Mesenchymal stem cell (in vitro differentiated cells and primary cell): Measurements from ENCODE around the gene RPL37A.

Experiments
- DNase-seq: peaks from one replicate; pipeline ENCODE4 v3.0.0-alpha.2; 2013
- H2AFZ ChIP-seq: one replicate; pipeline ENCODE4 v1.6.1; 2013; ENCODE audit warnings: low read depth, mild to moderate bottlenecking, control low read depth, inconsistent platforms, low read length, moderate library complexity
- H2AK5ac ChIP-seq: 2 replicates; pipeline ENCODE4 v1.6.1; 2013; ENCODE audit warnings: low read length, moderate library complexity, mild to moderate bottlenecking, inconsistent platforms; ENCODE audit not compliant: severe bottlenecking
- H2BK120ac ChIP-seq: one replicate; pipeline ENCODE4 v1.6.1; 2013; ENCODE audit warnings: low read depth, mild to moderate bottlenecking, inconsistent platforms, low read length, moderate library complexity
- H2BK12ac ChIP-seq, 2 experiments: one replicate each; pipeline ENCODE4 v1.6.1; 2013; ENCODE audit warnings: inconsistent platforms in 2 of 2, low read length in 2 of 2, mild to moderate bottlenecking in 2 of 2, moderate library complexity in 2 of 2, control low read depth in 1 of 2
- H2BK15ac ChIP-seq: one replicate; pipeline ENCODE4 v1.6.1; 2013; ENCODE audit warnings: mild to moderate bottlenecking, low read depth, inconsistent platforms; ENCODE audit not compliant: poor library complexity, severe bottlenecking
- H2BK5ac ChIP-seq: 2 replicates; pipeline ENCODE4 v1.6.1; 2013; ENCODE audit warnings: low read depth, mild to moderate bottlenecking, low read length, control low read depth, inconsistent platforms; ENCODE audit not compliant: poor library complexity, severe bottlenecking
- H3K14ac ChIP-seq, 2 experiments: one replicate each; pipeline ENCODE4 v1.6.1; 2013; ENCODE audit warnings: inconsistent platforms in 2 of 2, low read length in 2 of 2, control low read depth in 1 of 2, mild to moderate bottlenecking in 1 of 2, moderate library complexity in 1 of 2
- H3K18ac ChIP-seq, 2 experiments: one replicate each; pipeline ENCODE4 v1.6.1; 2013; ENCODE audit warnings: inconsistent platforms in 2 of 2, low read length in 2 of 2, control low read depth in 1 of 2, low read depth in 1 of 2, mild to moderate bottlenecking in 1 of 2
- H3K23ac ChIP-seq, 2 experiments: one replicate each; pipeline ENCODE4 v1.6.1; 2013; ENCODE audit warnings: inconsistent platforms in 2 of 2, low read length in 2 of 2, mild to moderate bottlenecking in 2 of 2, moderate library complexity in 2 of 2, control low read depth in 1 of 2
- H3K27ac ChIP-seq: 2 replicates; pipeline ENCODE4 v1.5.1; 2013; ENCODE audit warnings: mild to moderate bottlenecking, moderate library complexity, low read length, control low read depth, inconsistent platforms; ENCODE audit not compliant: poor library complexity, severe bottlenecking
- H3K27me3 ChIP-seq, 2 experiments: 2 replicates each; pipeline versions ENCODE4 v1.6.1 to v1.7.0; 2013; ENCODE audit warnings: low read length in 2 of 2, mild to moderate bottlenecking in 2 of 2, moderate library complexity in 2 of 2, control low read depth in 1 of 2, inconsistent platforms in 1 of 2; ENCODE audit not compliant: control insufficient read depth in 1 of 2, insufficient read depth in 1 of 2
- H3K36me3 ChIP-seq, 2 experiments: 2 replicates each; pipeline versions ENCODE4 v1.6.1 to v1.7.0; 2013; ENCODE audit warnings: low read length in 2 of 2, control low read depth in 1 of 2, inconsistent platforms in 1 of 2, low read depth in 1 of 2, mild to moderate bottlenecking in 1 of 2; ENCODE audit not compliant: insufficient read depth in 2 of 2, control insufficient read depth in 1 of 2
- H3K4ac ChIP-seq, 2 experiments: one replicate each; pipeline ENCODE4 v1.6.1; 2013; ENCODE audit warnings: inconsistent platforms in 2 of 2, low read length in 2 of 2, mild to moderate bottlenecking in 2 of 2, moderate library complexity in 2 of 2, control low read depth in 1 of 2, low read depth in 1 of 2
- H3K4me1 ChIP-seq: 2 replicates; pipeline ENCODE4 v1.6.1; 2013; ENCODE audit warnings: low read depth, low read length, control low read depth; ENCODE audit not compliant: control insufficient read depth, insufficient read depth
- H3K4me2 ChIP-seq: 2 replicates; pipeline ENCODE4 v1.6.1; 2013; ENCODE audit warnings: low read length, mild to moderate bottlenecking, inconsistent platforms; ENCODE audit not compliant: poor library complexity, severe bottlenecking
- H3K4me3 ChIP-seq, 2 experiments: 2 replicates each; pipeline versions ENCODE4 v1.5.1 to v1.7.0; 2013; ENCODE audit warnings: low read length in 2 of 2, mild to moderate bottlenecking in 2 of 2, control low read depth in 1 of 2, low read depth in 1 of 2; ENCODE audit not compliant: insufficient read depth in 1 of 2
- H3K79me1 ChIP-seq: replicated peaks from 2 replicates; pipeline ENCODE4 v1.6.1; 2013; ENCODE audit warnings: mild to moderate bottlenecking, control low read depth, low read length, inconsistent platforms; ENCODE audit not compliant: poor library complexity, severe bottlenecking
- H3K9ac ChIP-seq: 2 replicates; pipeline ENCODE4 v1.7.0; 2013; ENCODE audit warnings: mild to moderate bottlenecking, low read length, moderate library complexity
- H3K9me3 ChIP-seq: 2 replicates; pipeline ENCODE4 v1.7.0; 2013; ENCODE audit warnings: mild to moderate bottlenecking, low read length; ENCODE audit not compliant: control insufficient read depth
- H4K8ac ChIP-seq: one replicate; pipeline ENCODE4 v1.6.1; 2013; ENCODE audit warnings: inconsistent platforms, mild to moderate bottlenecking, low read length, moderate library complexity
- H4K91ac ChIP-seq: one replicate; pipeline ENCODE4 v1.6.1; 2013; ENCODE audit warnings: mild to moderate bottlenecking, low read length, inconsistent platforms
- WGBS: methylation state at CpG from one replicate; pipeline ENCODE4 v1.1.7; 2013; ENCODE audit warnings: mixed read lengths; 5-methylcytosine and 5-hydroxymethylcytosine counted together

Gene RPL37A

DNA sequence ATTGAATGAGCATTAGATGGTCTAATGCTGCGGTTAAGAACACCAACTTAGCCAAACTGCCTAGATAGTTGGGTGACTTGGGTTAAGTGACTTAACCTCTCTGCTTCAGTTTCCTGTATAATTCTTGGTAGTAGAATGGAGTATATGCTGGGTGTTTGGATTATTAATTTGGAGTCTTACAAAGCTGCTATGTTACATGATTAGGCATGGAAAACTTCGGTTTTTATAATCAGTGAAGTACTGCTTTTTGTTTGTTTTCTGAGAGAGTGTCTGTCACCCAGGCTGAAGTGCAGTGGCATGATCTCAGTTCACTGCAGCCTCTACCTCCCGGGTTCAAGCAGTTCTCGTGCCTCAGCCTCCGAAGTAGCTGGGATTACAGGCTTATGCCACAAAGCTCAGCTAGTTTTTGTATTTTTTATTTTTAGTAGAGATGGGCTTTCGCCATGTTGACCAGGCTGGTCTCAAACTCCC lies 4.5 kb downstream of the RPL37A start:
- Histone ChIP-seq H3K4me1 (peaks cover 6% of the 10 kb centered on the region), H2BK15ac (no peak overlapping the region), H3K18ac (no peak overlapping the region), H2BK5ac (no peak overlapping the region), H3K9me3 (no peaks in the 10 kb centered on the region), H3K4me3 (no peak overlapping the region), H2AK5ac (no peak overlapping the region), H3K9ac (peak overlapping the region; percentile 0), H4K8ac (no peak overlapping the region), H3K36me3 (peaks cover 32 to 79% of the 10 kb centered on the region in 2 experiments), H3K79me1 (peaks cover 8% of the 10 kb centered on the region), H3K27ac (no peak overlapping the region), H3K4ac (no peak overlapping the region), H2AFZ (no peak overlapping the region), H3K27me3 (no peaks in the 10 kb centered on the region), H3K14ac (no peak overlapping the region), H2BK12ac (no peak overlapping the region), H3K4me2 (no peak overlapping the region), H3K23ac (no peak overlapping the region), H2BK120ac (no peak overlapping the region), H4K91ac (no peak overlapping the region)
- no peak for DNase-seq
- 98% methylated on average over 6 of the region's 6 CpGs for WGBS

DNA sequence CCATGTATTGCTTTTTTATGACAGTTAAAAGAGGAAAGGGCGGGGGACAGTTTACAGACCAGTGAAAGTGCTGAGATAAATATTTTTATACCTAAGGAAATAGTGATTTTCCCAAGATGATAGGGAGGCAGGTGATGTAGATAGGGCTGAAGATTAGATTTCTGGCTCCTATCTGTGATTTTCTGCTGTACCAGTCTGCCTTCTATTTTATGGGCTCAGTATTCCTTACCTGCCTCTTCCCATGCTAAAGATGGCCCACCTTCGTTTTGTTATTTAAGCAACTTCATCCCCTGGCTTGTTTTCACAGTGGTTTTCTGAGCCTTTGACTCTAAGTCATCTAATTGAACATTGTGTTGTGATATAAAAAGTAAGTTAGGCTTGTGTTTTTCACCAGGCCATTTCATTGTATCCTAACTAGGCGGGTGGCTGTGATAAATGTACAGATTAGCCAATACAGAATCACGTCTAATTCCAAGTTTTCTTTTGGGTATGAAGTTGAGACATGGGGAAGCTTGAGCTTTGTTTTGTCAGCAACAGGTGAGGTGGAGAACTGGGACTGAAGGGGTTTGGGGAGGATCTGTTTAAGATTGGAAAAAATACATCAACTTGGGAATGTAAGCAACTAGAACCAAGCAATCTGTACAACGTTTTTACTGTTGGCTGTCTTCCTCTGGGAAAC lies 5.2 kb downstream of the RPL37A start:
- H3K9ac ChIP-seq, result no peak overlapping the region
- no peaks in the 10 kb centered on the region for H3K27me3 ChIP-seq
- no peak overlapping the region for H3K4ac ChIP-seq
- H3K27ac ChIP-seq, result no peak overlapping the region
- H2BK5ac ChIP-seq, result no peak overlapping the region
- no peak overlapping the region for H3K18ac ChIP-seq
- no peak for DNase-seq
- H2AFZ ChIP-seq, result no peak overlapping the region
- H3K14ac ChIP-seq, result no peak overlapping the region
- no peak overlapping the region for H2BK15ac ChIP-seq
- H3K79me1 ChIP-seq, result peaks cover 8% of the 10 kb centered on the region
- WGBS, result 73% methylated on average over 5 of the region's 5 CpGs
- H4K91ac ChIP-seq, result no peak overlapping the region
- no peak overlapping the region for H4K8ac ChIP-seq
- no peak overlapping the region for H3K4me2 ChIP-seq
- H2AK5ac ChIP-seq, result no peak overlapping the region
- no peak overlapping the region for H2BK12ac ChIP-seq
- peaks cover 32 to 79% of the 10 kb centered on the region in 2 experiments for H3K36me3 ChIP-seq
- H3K23ac ChIP-seq, result no peak overlapping the region
- peaks cover 6% of the 10 kb centered on the region for H3K4me1 ChIP-seq
- H3K9me3 ChIP-seq, result no peaks in the 10 kb centered on the region
- no peak overlapping the region for H3K4me3 ChIP-seq
- no peak overlapping the region for H2BK120ac ChIP-seq

- Histone ChIP-seq H4K91ac (no peak overlapping the region), H3K4ac (no peak overlapping the region), H2BK12ac (no peak overlapping the region), H3K18ac (no peak overlapping the region), H3K36me3 (peaks cover 32 to 81% of the 10 kb centered on the region in 2 experiments), H2BK5ac (no peak overlapping the region), H3K14ac (no peak overlapping the region), H2BK15ac (no peak overlapping the region), H3K9ac (no peak overlapping the region), H3K27ac (no peak overlapping the region), H3K79me1 (peaks cover 8% of the 10 kb centered on the region), H2AFZ (no peak overlapping the region), H4K8ac (no peak overlapping the region), H2AK5ac (no peak overlapping the region), H3K4me1 (peaks cover 6% of the 10 kb centered on the region), H3K9me3 (no peaks in the 10 kb centered on the region), H3K4me3 (no peak overlapping the region), H3K4me2 (no peak overlapping the region), H3K23ac (no peak overlapping the region), H3K27me3 (no peaks in the 10 kb centered on the region), H2BK120ac (no peak overlapping the region)
- DNase-seq, result no peak
- WGBS, result 67% methylated on average over 1 of the region's 1 CpG
Measured at GRCh38 chr2:216504376-216504762, 5.7 kb downstream of the RPL37A start.

- Histone ChIP-seq H4K91ac (no peak overlapping the region), H4K8ac (no peak overlapping the region), H2BK12ac (no peak overlapping the region), H3K18ac (no peak overlapping the region), H2BK15ac (no peak overlapping the region), H2BK5ac (no peak overlapping the region), H3K9ac (no peak overlapping the region), H2AK5ac (no peak overlapping the region), H3K4me1 (peaks cover 5% of the 10 kb centered on the region), H2AFZ (no peak overlapping the region), H3K4ac (no peak overlapping the region), H3K79me1 (peaks cover 10% of the 10 kb centered on the region), H3K36me3 (peaks cover 35 to 71% of the 10 kb centered on the region in 2 experiments), H2BK120ac (no peak overlapping the region), H3K4me2 (no peak overlapping the region), H3K27me3 (no peaks in the 10 kb centered on the region), H3K4me3 (no peak overlapping the region), H3K23ac (no peak overlapping the region), H3K9me3 (no peaks in the 10 kb centered on the region), H3K14ac (no peak overlapping the region), H3K27ac (no peak overlapping the region)
- WGBS, result 96% methylated on average over 10 of the region's 15 CpGs
- no peak for DNase-seq
Measured at GRCh38 chr2:216505133-216506106, 6.8 kb downstream of the RPL37A start.
